GM21825 (cell line): ENCODE results near the gene NRAP.

Experiments used
- ATAC-seq: cut with Tn5 transposase; IDR thresholded peaks from one replicate; pipeline ENCODE4 v1.9.1; 2021; ENCODE audit warnings: mild to moderate bottlenecking, moderate library complexity; ENCODE audit not compliant: unreplicated experiment

Gene NRAP, protein sequence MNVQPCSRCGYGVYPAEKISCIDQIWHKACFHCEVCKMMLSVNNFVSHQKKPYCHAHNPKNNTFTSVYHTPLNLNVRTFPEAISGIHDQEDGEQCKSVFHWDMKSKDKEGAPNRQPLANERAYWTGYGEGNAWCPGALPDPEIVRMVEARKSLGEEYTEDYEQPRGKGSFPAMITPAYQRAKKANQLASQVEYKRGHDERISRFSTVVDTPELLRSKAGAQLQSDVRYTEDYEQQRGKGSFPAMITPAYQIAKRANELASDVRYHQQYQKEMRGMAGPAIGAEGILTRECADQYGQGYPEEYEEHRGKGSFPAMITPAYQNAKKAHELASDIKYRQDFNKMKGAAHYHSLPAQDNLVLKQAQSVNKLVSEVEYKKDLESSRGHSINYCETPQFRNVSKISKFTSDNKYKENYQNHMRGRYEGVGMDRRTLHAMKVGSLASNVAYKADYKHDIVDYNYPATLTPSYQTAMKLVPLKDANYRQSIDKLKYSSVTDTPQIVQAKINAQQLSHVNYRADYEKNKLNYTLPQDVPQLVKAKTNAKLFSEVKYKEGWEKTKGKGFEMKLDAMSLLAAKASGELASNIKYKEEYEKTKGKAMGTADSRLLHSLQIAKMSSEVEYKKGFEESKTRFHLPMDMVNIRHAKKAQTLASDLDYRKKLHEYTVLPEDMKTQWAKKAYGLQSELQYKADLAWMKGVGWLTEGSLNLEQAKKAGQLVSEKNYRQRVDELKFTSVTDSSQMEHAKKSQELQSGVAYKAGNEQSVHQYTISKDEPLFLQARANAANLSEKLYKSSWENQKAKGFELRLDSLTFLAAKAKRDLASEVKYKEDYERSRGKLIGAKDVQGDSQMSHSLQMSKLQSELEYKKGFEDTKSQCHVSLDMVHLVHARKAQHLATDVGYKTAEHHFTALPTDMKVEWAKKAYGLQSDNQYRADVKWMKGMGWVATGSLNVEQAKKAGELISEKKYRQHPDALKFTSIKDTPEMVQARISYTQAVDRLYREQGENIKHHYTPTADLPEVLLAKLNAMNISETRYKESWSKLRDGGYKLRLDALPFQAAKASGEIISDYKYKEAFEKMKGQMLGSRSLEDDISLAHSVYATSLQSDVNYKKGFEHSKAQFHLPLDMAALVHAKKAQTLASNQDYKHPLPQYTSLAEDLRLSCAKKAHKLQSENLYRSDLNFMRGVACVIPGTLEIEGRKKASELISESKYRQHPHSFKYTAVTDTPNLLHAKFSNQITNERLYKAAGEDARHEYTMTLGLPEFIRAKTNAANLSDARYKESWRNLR (N-terminal part only)

DNA sequence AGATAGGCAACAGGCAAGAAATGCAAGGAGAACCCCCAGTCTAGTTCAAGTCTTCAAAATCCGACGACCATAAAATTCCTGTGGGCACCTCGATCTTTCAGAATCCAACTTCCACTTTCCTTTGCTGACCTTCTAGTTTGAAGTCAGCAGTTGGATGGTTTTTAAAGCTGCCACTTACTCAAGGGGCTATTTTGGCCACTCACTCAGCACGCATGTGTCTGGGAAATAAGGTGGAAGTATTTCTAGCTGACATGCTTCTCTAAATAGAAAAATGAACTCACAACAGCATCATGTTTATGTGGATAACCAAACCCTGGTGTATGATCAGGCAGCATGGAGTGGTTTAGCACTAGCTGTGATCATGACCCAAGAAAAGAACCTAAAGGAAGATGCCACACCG, at the start of gene NRAP:
NRAP (minus strand) TSS at position 134 of the 400 bp plus-strand sequence. CDS start 159 bp downstream, outside the sequence.
- no peak for ATAC-seq

DNA sequence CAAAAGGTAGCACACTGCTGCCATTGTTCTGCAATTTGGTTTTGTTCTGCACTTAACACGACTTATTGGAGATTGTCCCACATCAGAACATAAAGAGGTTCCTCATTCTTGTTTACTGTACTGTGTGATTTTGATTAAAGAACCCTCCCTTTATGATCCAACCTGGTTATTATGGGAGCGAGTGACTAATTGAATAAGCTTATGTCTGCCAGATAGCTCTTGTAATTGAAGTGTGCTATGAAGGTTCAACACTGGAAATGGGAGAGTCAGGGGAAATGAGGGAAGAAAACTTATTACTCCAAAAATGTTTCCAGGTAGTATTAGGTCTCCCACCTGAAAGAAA, 49.8 kb upstream of the NRAP start:
- ATAC-seq: no peak

DNA sequence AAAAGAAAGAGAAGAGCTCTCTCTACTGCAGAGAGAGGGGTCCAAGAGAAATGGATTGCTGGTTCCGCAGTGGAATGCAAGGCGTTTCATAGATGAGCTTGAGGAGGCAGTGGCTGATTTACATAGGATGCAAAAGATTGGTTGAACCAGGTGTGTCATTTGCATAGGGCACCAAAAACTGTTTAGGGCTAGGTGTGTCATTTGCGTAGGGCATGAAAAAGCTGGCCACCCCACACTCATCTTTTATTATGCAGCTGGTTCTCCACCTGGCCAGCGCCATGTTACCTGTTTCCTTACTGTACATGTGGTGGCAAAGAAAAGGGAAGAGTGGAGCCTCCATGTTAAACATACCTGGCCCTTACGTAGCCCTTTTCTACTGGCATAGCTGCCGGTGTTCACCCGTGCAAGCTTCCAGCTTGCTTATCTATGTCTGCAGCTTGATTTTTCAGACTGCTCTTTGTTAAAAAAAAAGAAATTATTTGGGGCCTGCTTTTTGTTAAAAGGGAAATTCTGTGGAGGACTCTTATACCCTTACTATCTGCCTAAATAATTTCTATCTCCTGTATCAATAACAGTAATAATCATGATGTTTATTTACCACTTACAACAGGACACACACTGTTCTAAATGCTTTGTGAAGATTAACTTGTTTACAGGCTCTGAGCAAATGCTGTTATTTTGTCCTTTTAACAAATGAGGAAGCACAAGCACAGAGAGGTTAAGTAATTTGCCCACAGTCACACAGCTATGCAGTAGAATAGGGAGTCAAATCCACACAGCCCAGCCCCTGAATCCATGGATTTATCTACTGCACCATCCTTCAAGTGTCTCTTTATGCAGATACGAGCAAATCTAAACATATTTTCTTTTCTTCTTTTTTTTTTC, 49.2 kb upstream of the NRAP start:
- ATAC-seq: no peak

DNA sequence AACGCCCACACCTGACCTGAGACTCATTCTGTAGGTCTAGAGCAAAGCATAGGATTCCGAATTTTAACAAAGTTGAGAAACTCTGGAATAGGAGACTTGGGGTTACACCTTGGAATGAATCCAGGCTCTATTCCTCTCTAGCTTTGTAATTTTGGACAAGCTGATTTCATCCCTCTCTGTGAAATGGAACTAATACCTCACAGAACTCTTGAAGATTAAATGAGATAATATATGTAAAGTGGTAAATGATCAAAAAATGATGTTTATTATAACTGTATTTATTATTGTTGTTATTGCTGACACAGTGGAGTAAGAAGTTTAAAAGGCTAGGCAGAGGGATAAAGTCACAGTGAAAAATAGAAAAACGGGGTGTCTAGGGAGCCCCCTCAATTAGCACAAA, 48.2 kb upstream of the NRAP start:
- ATAC-seq: no peak

DNA sequence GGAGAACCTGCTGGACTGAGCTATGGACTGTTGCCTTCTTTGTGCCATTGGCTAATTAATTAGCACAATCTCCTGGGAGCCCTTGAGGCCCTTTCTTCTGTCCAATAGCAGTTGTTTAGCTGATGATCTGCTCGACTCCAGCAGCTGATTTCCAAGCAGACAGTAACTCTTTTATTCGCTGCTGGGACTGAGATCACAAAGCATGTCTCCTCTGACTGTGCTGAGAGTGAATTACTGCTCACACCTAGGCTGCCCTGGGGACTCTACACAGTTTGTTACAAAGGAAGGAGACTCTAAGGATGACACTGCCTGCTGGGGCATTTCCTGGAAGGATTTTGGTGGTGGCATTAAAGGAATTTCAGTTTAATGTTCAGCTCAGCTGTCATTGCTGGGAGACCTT, 47.3 kb upstream of the NRAP start:
- ATAC-seq: no peak

DNA sequence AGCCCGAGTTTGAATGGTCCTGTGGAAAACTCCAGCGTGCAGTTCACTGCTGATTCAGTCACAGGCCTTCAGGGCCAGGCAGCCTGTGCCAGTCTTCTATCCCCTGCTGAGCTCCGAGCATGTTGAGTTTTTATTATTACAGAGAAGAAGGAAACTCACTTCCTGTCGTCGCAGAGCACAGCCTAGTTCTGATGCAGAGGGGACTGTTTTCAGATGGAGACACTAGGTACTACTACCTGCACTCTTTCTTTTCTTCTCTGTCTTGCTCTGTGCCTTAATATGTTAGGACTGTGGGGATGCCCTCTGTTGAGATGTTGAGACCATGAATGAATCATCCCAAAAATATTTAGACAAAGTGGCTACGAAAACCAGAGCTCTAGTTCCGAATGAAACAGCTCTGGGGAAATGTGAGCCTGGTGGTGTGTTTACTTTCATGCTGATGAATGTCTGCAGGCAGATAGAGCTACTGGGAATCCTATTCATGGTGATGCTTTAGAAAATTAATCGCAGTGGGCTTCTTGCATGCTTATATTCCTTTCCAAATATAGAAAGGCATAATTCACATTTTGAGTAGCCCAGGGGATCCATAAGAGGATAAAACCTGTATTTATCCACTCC, 45.5 kb upstream of the NRAP start:
- no peak for ATAC-seq

DNA sequence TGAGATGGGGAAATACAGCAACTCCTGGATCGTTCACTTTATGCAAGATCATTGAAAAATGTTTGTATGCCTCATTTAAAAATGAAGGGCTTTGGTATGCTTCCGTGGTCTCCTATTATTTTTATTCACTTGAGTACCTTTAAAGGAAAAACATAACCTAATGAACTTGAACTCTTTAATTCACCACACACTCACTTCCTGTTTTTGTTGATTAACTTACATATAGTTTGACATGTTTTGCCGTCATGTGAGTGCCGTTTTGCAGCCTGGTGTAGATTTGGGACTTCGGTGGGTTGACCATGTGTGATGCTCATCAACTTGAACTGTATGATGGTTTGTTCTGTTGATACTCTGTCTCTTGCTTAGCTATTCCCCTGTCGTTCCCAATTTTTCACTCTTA, 44.8 kb upstream of the NRAP start:
- ATAC-seq: no peak

DNA sequence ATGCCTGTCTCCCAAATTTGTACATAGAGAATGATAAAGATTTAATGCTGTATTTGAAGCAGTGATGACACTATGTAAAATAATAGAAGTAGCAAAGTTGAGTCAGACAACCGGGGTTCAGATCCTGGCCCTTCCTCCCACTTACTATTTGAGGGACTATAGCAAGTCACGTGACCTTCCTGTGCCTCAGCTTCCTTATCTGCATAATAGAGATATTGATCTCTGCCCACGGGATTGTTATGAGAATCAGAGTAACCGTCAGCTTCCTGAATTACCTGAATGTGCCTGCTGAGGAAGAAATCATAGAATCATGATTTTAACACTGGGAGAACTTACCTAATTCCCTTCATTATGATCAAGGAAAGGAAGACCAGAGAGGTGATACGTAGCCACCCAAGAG, 42.8 kb upstream of the NRAP start:
- no peak for ATAC-seq

DNA sequence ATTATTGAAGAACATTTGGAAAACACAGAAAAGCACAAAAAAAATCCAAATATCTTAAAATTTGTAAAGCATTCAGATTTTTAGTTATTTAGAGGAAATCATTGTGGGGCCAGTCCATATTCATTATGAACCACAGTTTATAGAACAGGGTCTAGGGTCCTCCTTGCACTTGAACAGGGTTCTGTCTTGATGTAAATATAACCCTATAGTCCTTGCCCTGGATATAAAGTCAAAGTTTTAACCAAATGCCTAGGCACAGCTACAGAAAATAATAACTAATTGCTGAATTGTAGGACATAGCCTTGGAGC, 41.5 kb upstream of the NRAP start:
- no peak for ATAC-seq

DNA sequence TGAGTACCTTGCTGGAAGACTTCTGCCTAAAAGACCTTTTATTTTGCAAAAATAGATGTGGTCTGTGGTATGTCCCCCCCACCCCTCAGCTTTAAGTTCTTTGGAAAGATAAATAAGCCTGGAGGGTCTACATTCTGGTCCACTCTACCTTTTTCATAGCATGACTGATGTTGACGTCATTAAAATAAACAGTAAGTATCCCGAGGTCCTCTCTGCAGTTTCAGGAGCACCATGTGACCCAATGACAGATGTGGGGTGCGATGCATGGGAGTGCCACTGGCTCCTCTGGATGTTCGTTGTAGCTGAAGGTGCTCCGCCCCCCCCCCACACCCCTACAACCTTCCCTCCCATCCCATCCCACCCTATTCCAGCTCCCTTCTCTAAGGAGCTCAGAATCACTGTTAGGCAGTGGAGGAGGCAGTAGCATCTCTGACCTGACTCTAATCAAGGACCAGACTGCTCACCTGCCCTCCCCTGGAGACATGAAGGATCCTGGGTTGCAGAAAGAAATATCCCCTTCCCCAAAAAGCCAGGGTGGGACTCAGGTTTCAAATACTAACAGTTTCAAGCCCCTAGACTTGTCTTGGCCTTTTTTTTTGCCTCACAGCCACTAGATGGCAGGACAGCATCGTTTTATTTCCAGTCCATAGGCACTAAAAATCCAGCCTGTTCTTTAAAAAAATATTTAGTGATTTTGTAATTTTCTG, 40.9 kb upstream of the NRAP start:
- no peak for ATAC-seq

DNA sequence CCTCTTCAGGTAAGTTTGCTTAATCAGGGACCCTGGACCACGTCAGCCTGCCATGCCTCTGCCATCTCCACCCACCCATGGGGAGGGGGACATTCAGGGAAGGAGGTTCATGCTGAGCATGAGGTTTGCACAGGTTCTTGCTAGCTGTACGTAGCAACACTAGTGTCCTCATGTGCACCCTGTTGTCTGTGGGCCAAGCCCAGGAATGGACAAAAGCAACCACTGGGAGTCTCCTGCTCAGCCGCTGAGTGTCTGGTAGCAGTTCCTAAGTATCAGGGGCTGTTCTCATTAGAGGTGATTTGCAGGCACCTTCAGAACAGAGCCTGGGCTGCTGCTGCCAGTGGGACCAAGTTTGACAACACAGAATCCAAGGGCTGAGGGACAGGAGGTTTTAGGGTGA, 33.8 kb upstream of the NRAP start:
- no peak for ATAC-seq

DNA sequence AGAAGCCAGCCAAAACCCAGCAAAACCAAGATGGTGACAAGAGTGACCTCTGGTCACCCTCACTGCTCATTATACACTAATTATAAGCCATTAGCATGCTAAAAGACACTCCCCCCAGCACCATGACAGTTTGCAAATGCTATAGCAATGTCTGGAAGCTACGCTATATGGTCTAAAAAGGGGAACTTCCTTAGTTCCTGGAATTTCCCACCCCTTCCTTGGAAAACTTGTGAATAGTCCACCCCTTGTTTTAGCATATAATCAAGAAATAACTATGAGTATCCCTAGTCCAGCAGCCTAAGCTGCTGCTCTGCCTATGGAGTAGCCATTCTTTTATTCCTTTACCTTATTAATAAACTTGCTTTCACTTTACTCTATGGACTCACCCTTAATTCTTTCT, 31.9 kb upstream of the NRAP start:
- no peak for ATAC-seq

DNA sequence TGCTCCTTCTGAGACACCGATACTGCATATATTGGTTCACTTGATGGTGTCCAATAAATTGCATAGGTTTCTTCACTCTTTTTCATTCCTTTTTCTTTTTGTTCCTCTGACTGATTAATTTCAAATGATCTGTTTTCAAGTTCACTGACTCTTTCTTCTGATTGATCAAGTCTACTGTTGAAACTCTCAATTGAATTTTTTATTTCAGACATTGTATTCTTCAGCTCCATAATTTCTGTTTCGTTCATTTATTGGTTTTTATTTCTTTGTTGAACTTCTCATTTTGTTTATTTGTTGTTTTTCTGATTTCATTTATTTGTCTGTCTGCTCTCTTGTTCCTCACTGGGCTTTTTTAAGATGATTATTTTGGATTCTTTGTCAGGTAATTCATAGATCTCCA, 29.5 kb upstream of the NRAP start:
- ATAC-seq: no peak

DNA sequence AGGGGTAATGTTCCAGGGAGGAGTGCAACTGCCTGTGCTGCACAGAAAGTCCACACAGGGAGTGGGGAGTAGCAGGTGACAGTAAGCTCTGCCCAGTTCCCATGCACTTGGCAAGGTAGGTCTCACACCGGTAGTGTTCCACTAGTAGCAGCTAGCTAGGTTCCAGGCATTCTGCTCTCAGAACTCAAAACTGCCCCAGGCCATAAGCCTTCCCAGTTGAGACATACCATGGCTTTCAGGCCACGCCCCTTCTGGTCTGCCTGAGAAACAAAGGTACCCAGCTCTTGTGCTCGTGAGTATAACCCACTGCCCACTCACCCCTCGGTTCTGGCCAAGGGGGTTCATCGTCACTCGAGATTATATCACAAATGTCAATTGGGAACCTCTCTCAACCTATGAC, 28.4 kb upstream of the NRAP start:
- ATAC-seq: no peak

DNA sequence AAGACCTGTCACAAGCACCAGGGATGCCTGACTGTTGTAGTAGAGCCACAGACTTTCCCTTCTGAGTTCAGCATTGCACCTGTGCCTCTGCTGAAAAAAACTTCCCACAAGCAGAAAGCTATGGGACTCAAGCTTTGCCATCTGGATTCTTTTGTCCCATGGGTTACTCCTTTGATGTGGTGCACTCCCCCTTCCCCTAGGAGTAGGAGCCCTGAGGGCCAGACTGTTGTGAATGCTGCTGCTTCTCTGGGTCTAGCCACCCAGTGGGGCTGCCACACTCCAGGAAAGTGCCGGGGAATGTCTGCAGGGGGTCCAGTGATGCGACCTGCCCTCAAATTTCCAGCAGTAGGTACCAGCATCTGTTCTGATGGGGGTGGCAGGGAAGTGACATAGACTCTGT, 27.5 kb upstream of the NRAP start:
- no peak for ATAC-seq

DNA sequence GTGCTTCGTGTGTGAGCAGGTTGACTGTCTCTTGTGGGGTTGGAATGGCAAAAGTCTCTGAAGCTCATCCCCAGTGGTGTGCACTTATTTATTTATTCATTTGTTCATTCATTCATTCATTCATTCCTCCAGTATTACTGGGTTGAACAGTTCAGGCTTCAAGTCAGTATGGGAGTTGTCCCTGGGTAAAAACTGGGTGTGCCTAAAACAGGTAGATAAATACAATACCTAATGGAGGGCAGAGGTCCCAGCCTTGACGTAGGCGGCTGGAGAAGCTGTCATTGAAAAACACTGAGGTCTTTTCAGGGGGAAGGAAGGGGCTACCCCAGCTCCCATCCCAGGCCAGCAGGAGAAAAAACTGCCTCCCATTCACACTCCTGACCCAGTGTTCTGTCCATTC, 26.9 kb upstream of the NRAP start:
- no peak for ATAC-seq

DNA sequence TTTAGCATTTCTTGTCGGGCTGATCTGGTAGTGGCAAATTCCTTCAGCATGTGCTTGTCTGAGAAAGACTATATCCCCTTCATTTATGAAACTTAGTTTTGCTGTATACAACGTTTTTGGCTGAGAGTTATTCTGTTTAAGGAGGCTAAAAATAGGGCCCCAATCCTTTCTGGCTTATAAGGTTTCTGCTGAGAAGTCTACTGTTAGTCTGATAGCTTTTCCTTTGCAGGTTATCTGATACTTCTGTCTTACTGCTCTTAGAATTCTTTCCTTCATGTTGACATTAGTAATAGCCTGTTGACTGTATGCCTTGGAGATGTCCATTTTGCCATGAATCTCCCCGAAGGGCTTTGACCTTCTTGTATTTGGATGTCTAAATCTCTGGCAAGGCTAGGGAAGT, 25.7 kb upstream of the NRAP start:
- no peak for ATAC-seq

DNA sequence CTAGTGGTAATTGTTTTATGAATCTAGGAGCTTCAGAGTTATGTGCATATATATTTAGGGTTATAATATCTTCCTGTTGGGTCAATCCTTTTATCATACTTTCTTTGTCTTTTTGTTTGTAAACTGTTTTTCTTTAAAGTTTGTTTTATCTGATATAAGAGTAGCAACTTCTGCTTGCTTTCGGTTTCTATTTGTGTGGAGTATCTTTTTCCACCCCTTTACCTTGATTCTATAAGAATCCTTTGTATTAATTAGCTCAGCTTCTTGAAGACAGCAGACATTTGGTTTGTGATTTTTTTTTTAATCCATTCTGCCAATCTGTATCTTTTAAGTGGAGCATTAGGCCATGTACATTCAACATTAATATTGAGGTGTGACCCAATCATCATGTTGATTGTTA, 25.2 kb upstream of the NRAP start:
- no peak for ATAC-seq

DNA sequence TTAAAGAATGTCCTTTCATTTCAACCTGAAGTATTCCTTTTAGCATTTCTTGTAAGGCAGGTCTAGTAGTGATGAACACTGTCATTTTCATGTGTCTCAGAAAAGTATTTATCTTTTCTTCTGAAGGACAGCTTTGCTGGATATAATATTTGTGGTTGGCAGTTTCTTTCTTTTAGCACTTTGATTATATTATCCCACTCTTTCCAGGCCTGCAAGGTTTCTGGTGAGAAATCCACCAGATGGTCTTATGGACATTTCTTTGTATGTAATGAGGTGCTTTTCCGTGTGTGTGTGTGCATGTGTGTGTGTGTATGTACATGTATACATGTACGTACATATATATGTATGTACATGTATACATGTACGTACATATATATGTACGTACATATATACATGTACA, 23.2 kb upstream of the NRAP start:
- no peak for ATAC-seq

DNA sequence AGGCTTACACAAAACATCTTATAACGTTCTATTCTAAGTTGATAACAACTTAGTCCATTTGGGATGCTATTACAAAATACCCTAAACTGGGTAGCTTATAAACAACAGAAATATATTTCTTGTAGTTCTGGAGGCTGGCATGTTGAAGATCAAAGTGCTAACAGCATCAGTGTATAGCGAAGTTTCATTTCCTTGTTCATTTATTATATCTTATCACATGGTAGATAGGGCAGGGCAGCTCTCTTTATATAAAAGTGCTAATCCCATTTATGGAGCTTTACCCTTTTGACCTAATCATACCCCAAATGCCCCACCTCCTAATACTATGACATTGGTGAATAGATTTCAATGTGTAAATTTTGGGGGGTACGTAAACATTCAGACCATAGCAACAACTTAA, 22.2 kb upstream of the NRAP start:
- ATAC-seq: no peak
